Thymus (tissue), 11 donors: ENCODE data around the gene MEX3A. TPM values are rescaled to one million over a fixed set of nuclear protein-coding genes. Genes with fewer than 3 reads are reported as not detected.

Experiments
- DNase-seq, 9 donors: peaks; one replicate each; pipeline ENCODE4 v3.0.0-alpha.2; 2013; ENCODE audit warnings: low spot score in 9 of 9, low read depth in 6 of 9, missing footprints in 1 of 9
- H3K27ac ChIP-seq, 2 donors: one replicate each; pipeline ENCODE4 v1.5.1; 2013; ENCODE audit warnings: control low read depth in 1 of 2, low read depth in 1 of 2, low read length in 1 of 2, mild to moderate bottlenecking in 1 of 2, moderate library complexity in 1 of 2
- H3K27me3 ChIP-seq, 2 donors: one replicate each; pipeline ENCODE4 v1.5.1; 2013; ENCODE audit warnings: low read length in 1 of 2; ENCODE audit not compliant: control insufficient read depth in 2 of 2, insufficient read depth in 1 of 2
- H3K36me3 ChIP-seq, 2 donors: one replicate each; pipeline ENCODE4 v1.5.1; 2013; ENCODE audit warnings: low read length in 1 of 2, mild to moderate bottlenecking in 1 of 2, moderate library complexity in 1 of 2; ENCODE audit not compliant: control insufficient read depth in 2 of 2, insufficient read depth in 2 of 2
- H3K4me1 ChIP-seq, 2 donors: one replicate each; pipeline ENCODE4 v1.5.1; 2013; ENCODE audit warnings: low read length in 2 of 2; ENCODE audit not compliant: control insufficient read depth in 2 of 2, insufficient read depth in 2 of 2
- H3K4me3 ChIP-seq, 2 donors: one replicate each; pipeline ENCODE4 v1.5.1; 2013; ENCODE audit warnings: low read length in 2 of 2, control low read depth in 1 of 2, mild to moderate bottlenecking in 1 of 2
- H3K9me3 ChIP-seq, 2 donors: one replicate each; pipeline ENCODE4 v1.5.1; 2013; ENCODE audit warnings: low read length in 1 of 2, mild to moderate bottlenecking in 1 of 2; ENCODE audit not compliant: control insufficient read depth in 2 of 2, insufficient read depth in 1 of 2
- WGBS: extraction: QIAGEN DNeasy Blood & Tissue Kit; methylation state at CpG from one replicate; pipeline ENCODE4 v1.1.7; 2013; 5-methylcytosine and 5-hydroxymethylcytosine counted together
- polyA plus RNA-seq: library from polyadenylated mRNA; stranded (reverse); fragments of 200-250 nt; gene quantifications from one replicate; pipeline ENCODE4 v1.2.3, GENCODE V29; 2013
- total RNA-seq: library from RNA; stranded (reverse); fragments of 120-200 nt; gene quantifications from one replicate; pipeline ENCODE4 v1.2.4, GENCODE V29; 2013
- donor health status: healthy.

MEX3A gene
- total and polyA plus RNA-seq, 2 donors, result 0.55 to 1.3 TPM

GRCh38 chr1:156106624-156107488, 24.6 kb upstream of the MEX3A start:
- H3K9me3 ChIP-seq, result no peaks in the 10 kb centered on the region
- H3K4me3 ChIP-seq, result peak overlapping the region in 1 of 2 donors; percentile 51
- WGBS, result 58% methylated on average over 14 of the region's 14 CpGs
- peak overlapping the region; percentile 52 to 64 for H3K27ac ChIP-seq
- H3K4me1 ChIP-seq, result peaks cover 0 to 51% of the 10 kb centered on the region in 2 donors
- H3K27me3 ChIP-seq, result peaks cover 3 to 83% of the 10 kb centered on the region in 2 donors
- no peaks in the 10 kb centered on the region for H3K36me3 ChIP-seq
- DNase-seq, result no peak

GRCh38 chr1:156104861-156105832, 22.9 kb upstream of the MEX3A start:
- peaks cover 0 to 55% of the 10 kb centered on the region in 2 donors for H3K4me1 ChIP-seq
- no peaks in the 10 kb centered on the region for H3K9me3 ChIP-seq
- peak overlapping the region in 1 of 2 donors; percentile 42 for H3K4me3 ChIP-seq
- no peaks in the 10 kb centered on the region for H3K36me3 ChIP-seq
- no peak for DNase-seq
- 91% methylated on average over 11 of the region's 11 CpGs for WGBS
- H3K27ac ChIP-seq, result peak overlapping the region; percentile 43 to 84
- H3K27me3 ChIP-seq, result peaks cover 3 to 82% of the 10 kb centered on the region in 2 donors

GRCh38 chr1:156104065-156104810, 22.0 kb upstream of the MEX3A start:
- Histone ChIP-seq H3K36me3 (no peaks in the 10 kb centered on the region), H3K4me3 (no peak overlapping the region), H3K4me1 (peaks cover 0 to 55% of the 10 kb centered on the region in 2 donors), H3K27me3 (peaks cover 3 to 88% of the 10 kb centered on the region in 2 donors), H3K9me3 (no peaks in the 10 kb centered on the region), H3K27ac (peak overlapping the region; percentile 68 to 84)
- no peak for DNase-seq
- WGBS, result 56% methylated on average over 15 of the region's 15 CpGs

- Histone ChIP-seq H3K27me3 (peaks cover 0 to 88% of the 10 kb centered on the region in 2 donors), H3K36me3 (no peaks in the 10 kb centered on the region), H3K4me1 (peaks cover 0 to 55% of the 10 kb centered on the region in 2 donors), H3K9me3 (no peaks in the 10 kb centered on the region), H3K27ac (peak overlapping the region; percentile 68 to 84), H3K4me3 (no peak overlapping the region)
- no peak for DNase-seq
- WGBS, result 81% methylated on average over 9 of the region's 9 CpGs
These were observed 21.3 kb upstream of the MEX3A start for GRCh38 chr1:156103521-156103947.

- no peak for DNase-seq
- Histone ChIP-seq H3K9me3 (no peaks in the 10 kb centered on the region), H3K27me3 (peaks cover 0 to 86% of the 10 kb centered on the region in 2 donors), H3K36me3 (no peaks in the 10 kb centered on the region), H3K27ac (peak overlapping the region in 1 of 2 donors; percentile 84), H3K4me3 (no peak overlapping the region), H3K4me1 (peaks cover 0 to 55% of the 10 kb centered on the region in 2 donors)
- WGBS, result 92% methylated on average over 16 of the region's 16 CpGs
These were observed 20.6 kb upstream of the MEX3A start for GRCh38 chr1:156102633-156103511.

- Histone ChIP-seq H3K27me3 (peaks cover 0 to 88% of the 10 kb centered on the region in 2 donors), H3K4me3 (no peak overlapping the region), H3K36me3 (no peaks in the 10 kb centered on the region), H3K27ac (no peak overlapping the region), H3K9me3 (no peaks in the 10 kb centered on the region), H3K4me1 (peaks cover 1 to 59% of the 10 kb centered on the region in 2 donors)
- DNase-seq, result no peak
- WGBS, result 96% methylated on average over 6 of the region's 6 CpGs
These were observed 19.6 kb upstream of the MEX3A start for GRCh38 chr1:156101880-156102279.

GRCh38 chr1:156100205-156100995, 18.1 kb upstream of the MEX3A start:
- Histone ChIP-seq H3K36me3 (no peaks in the 10 kb centered on the region), H3K27me3 (peaks cover 0 to 89% of the 10 kb centered on the region in 2 donors), H3K4me3 (no peak overlapping the region), H3K9me3 (no peaks in the 10 kb centered on the region), H3K27ac (no peak overlapping the region), H3K4me1 (peaks cover 2 to 57% of the 10 kb centered on the region in 2 donors)
- no peak for DNase-seq
- WGBS, result 89% methylated on average over 4 of the region's 4 CpGs
